MM.1S (cell line): ENCODE data around the gene KCTD17.

Source experiments
- DNase-seq: peaks from one replicate; pipeline ENCODE4 v3.0.0-alpha.2; 2015
- H2AFZ ChIP-seq: fragments of 300-600 bp; sonication (generic); 2 replicates; pipeline ENCODE4 v1.6.0; 2016; ENCODE audit warnings: antibody characterized with exemption, low read length
- H3F3A ChIP-seq: fragments of 300-600 bp; sonication (generic); 2 replicates; pipeline ENCODE4 v1.6.1; 2016; ENCODE audit warnings: mild to moderate bottlenecking, antibody characterized with exemption, low read length, moderate library complexity, mixed read lengths; ENCODE audit not compliant: insufficient read depth
- H3K27ac ChIP-seq: fragments of 300-600 bp; sonication (generic); 2 replicates; pipeline ENCODE4 v1.5.1; 2016; ENCODE audit warnings: mild to moderate bottlenecking, low read length
- H3K27me3 ChIP-seq: fragments of 300-600 bp; sonication (generic); replicated peaks from 2 replicates; pipeline ENCODE4 v1.6.0; 2016; ENCODE audit warnings: low read length; ENCODE audit not compliant: insufficient read depth
- H3K36me3 ChIP-seq: fragments of 300-600 bp; sonication (generic); replicated peaks from 2 replicates; pipeline ENCODE4 v1.6.1; 2016; ENCODE audit warnings: mild to moderate bottlenecking, low read length, mixed read lengths; ENCODE audit not compliant: insufficient read depth
- H3K4me1 ChIP-seq: fragments of 300-600 bp; sonication (generic); 2 replicates; pipeline ENCODE4 v1.6.1; 2016; ENCODE audit warnings: low read length, mixed read lengths
- H3K4me2 ChIP-seq: fragments of 300-600 bp; sonication (generic); 2 replicates; pipeline ENCODE4 v1.6.0; 2016; ENCODE audit warnings: low read depth, low read length
- H3K4me3 ChIP-seq: fragments of 300-600 bp; sonication (generic); 2 replicates; pipeline ENCODE4 v1.5.1; 2016; ENCODE audit warnings: low read length, mixed read lengths
- H3K79me2 ChIP-seq: fragments of 300-600 bp; sonication (generic); 2 replicates; pipeline ENCODE4 v1.6.1; 2016; ENCODE audit warnings: mixed run types, low read length, mixed read lengths
- H3K9ac ChIP-seq: fragments of 300-600 bp; sonication (generic); 2 replicates; pipeline ENCODE4 v1.6.1; 2016; ENCODE audit warnings: low read length, mixed read lengths
- H3K9me2 ChIP-seq: fragments of 300-600 bp; sonication (generic); replicated peaks from 2 replicates; pipeline ENCODE4 v1.6.1; 2016; ENCODE audit warnings: mild to moderate bottlenecking, low read length, mixed read lengths; ENCODE audit not compliant: insufficient read depth
- H3K9me3 ChIP-seq: fragments of 300-600 bp; sonication (generic); replicated peaks from 2 replicates; pipeline ENCODE4 v1.6.1; 2016; ENCODE audit warnings: mild to moderate bottlenecking, low read length, mixed read lengths; ENCODE audit not compliant: insufficient read depth
- H4K20me1 ChIP-seq: fragments of 300-600 bp; sonication (generic); 2 replicates; pipeline ENCODE4 v1.6.1; 2016; ENCODE audit warnings: mild to moderate bottlenecking, low read length, moderate library complexity, mixed read lengths; ENCODE audit not compliant: insufficient read depth
- CTCF ChIP-seq: fragments of 300-600 bp; sonication (generic); IDR thresholded peaks from 2 replicates; pipeline ENCODE4 v1.5.1; 2016; ENCODE audit warnings: antibody characterized with exemption, low read length, mixed read lengths
- EZH2 ChIP-seq: fragments of 300-600 bp; sonication (generic); optimal IDR thresholded peaks from 2 replicates; pipeline ENCODE3; 2017; ENCODE audit warnings: low read depth, mild to moderate bottlenecking, antibody characterized with exemption, low read length, mixed read lengths
- EZH2phosphoT487 ChIP-seq: fragments of 300-600 bp; sonication (generic); IDR thresholded peaks from 2 replicates; pipeline ENCODE4 v1.6.1; 2018; ENCODE audit warnings: antibody characterized with exemption, low read length

The KCTD17 gene

GRCh38 chr22:37032134-37032534 is 19.4 kb upstream of the KCTD17 start:
- H3K9ac ChIP-seq: no peak overlapping the region
- no peak for DNase-seq
- no peak overlapping the region for H3K27ac ChIP-seq
- no peak overlapping the region for H2AFZ ChIP-seq
- H3K9me3 ChIP-seq: no peaks in the 10 kb centered on the region
- H3K36me3 ChIP-seq: no peaks in the 10 kb centered on the region
- H3K27me3 ChIP-seq: peaks cover 19% of the 10 kb centered on the region
- no peaks in the 10 kb centered on the region for H4K20me1 ChIP-seq
- H3K4me3 ChIP-seq: no peak overlapping the region
- no peak for TF ChIP-seq EZH2phosphoT487
- TF ChIP-seq CTCF: no peak
- TF ChIP-seq EZH2: no peak
- no peaks in the 10 kb centered on the region for H3K79me2 ChIP-seq
- no peak overlapping the region for H3K4me2 ChIP-seq
- no peaks in the 10 kb centered on the region for H3F3A ChIP-seq
- no peaks in the 10 kb centered on the region for H3K9me2 ChIP-seq
- H3K4me1 ChIP-seq: no peaks in the 10 kb centered on the region

DNA sequence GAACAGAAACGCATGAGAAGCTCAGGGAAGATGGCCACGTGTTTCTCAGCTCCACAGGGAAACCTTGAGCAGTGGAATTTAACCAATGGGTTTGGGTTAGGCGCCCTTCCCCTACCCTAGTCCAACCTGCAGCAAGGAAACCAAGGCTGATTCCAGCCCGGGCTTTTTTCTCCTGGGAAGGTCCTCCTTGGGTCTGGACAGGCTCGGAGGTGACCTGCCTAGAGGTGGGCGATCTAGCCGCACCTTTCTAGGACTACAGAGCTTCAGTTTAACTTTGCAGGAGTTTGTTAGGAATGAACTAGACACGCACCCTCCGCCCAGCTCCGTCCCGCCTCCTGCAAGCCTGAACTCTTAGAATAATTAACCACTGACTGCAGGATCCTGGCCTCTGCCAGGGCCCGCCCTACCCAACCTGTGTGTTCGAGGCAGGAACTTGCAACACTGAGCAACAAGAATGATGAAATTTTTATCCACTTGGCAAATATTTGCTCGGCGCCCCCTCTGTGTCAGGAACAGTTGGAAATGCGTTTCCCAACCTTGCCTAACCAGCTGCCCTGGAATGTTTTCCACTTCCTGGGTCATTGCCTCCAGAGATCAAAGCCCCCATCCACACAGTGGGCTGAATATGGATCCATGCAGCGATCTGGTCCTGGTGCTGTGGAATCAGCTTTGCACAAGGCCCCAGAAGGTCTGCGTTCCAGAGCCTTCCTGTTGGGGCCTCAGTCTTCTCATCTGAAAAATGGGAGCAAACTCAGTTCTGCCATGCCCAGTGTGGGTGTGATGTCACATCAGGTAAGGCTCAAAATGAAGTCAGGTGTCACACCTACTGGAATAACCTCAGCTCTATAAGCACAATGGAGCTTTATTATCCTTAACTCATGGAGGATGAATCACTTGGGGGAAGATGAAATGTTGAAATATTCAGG is 18.7 kb upstream of the KCTD17 start:
- H3K4me3 ChIP-seq: no peak overlapping the region
- TF ChIP-seq EZH2phosphoT487: no peak
- TF ChIP-seq CTCF: no peak
- TF ChIP-seq EZH2: no peak
- no peaks in the 10 kb centered on the region for H3K79me2 ChIP-seq
- no peaks in the 10 kb centered on the region for H3F3A ChIP-seq
- no peak for DNase-seq
- H3K4me1 ChIP-seq: no peaks in the 10 kb centered on the region
- H3K27ac ChIP-seq: no peak overlapping the region
- no peaks in the 10 kb centered on the region for H3K9me3 ChIP-seq
- H2AFZ ChIP-seq: no peak overlapping the region
- no peaks in the 10 kb centered on the region for H3K9me2 ChIP-seq
- no peak overlapping the region for H3K4me2 ChIP-seq
- no peaks in the 10 kb centered on the region for H4K20me1 ChIP-seq
- H3K27me3 ChIP-seq: peaks cover 25% of the 10 kb centered on the region
- no peak overlapping the region for H3K9ac ChIP-seq
- H3K36me3 ChIP-seq: no peaks in the 10 kb centered on the region

DNA sequence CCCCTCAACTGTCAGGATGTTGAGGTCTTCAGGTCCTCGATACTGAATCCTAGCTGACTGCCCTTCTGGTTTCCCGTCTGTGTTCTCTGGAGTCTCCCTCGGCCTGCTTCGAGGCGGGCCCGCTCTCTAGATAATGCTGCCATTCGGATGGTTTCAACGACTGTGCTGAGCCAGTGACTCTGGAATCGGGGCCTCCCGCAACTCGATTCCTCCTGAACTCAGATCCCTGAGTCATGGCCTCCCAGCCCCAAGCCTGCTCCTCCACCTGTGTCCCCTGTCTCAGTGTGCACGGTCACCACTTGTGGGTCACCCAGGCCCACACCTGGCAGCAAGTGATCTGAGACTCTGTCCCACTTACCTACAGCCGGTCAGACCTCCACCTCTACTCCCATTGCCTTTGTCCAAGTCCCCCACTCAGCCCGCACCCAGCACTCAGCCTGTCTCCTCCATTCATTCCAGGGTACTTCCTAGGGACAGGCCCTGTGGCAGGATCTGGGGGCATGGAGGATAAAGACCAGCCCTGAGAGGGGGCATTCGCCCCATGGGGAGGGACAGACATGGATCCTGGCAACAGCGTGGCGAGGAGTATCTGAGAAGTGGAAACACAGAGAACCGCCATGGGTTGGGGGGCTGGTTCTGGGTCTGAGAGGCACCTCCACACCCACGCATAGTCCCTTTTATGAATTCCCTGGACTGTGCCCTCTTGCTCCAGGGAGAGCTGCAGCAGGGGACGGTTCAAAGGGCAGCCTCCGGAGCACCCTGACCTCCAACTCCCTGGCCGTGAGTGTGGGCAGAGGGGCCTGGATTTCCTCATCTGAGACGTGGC is 17.7 kb upstream of the KCTD17 start:
- Histone ChIP-seq H3K4me2 (no peak overlapping the region), H3K9ac (no peak overlapping the region), H3K4me3 (no peak overlapping the region), H3F3A (no peaks in the 10 kb centered on the region), H3K9me3 (no peaks in the 10 kb centered on the region), H4K20me1 (no peaks in the 10 kb centered on the region), H3K27me3 (peaks cover 27% of the 10 kb centered on the region), H3K27ac (no peak overlapping the region), H3K4me1 (no peaks in the 10 kb centered on the region), H3K36me3 (no peaks in the 10 kb centered on the region), H2AFZ (no peak overlapping the region), H3K9me2 (no peaks in the 10 kb centered on the region), H3K79me2 (no peaks in the 10 kb centered on the region)
- DNase-seq: no peak
- TF ChIP-seq EZH2 (no peak), CTCF (no peak), EZH2phosphoT487 (no peak)
